GM06990 (cell line): Measurements from ENCODE around the gene CACNA1C.

Experiments
- DNase-seq: peaks from one replicate; pipeline ENCODE4 v3.0.0-alpha.2; 2011; ENCODE audit not compliant: insufficient read length; ENCODE audit errors: extremely low read depth
- H3K27me3 ChIP-seq: replicated peaks from 2 replicates; pipeline ENCODE4 v1.6.0; 2011; ENCODE audit warnings: low read length; ENCODE audit not compliant: control insufficient read depth, insufficient read depth
- H3K36me3 ChIP-seq: 2 replicates; pipeline ENCODE4 v1.5.1; 2011; ENCODE audit warnings: low read length; ENCODE audit not compliant: control insufficient read depth, insufficient read depth
- H3K4me3 ChIP-seq: replicated peaks from 2 replicates; pipeline ENCODE4 v1.5.1; 2011; ENCODE audit warnings: low read depth, mild to moderate bottlenecking, control low read depth, low read length
- CTCF ChIP-seq: IDR thresholded peaks from 2 replicates; pipeline ENCODE4 v1.5.1; 2011; ENCODE audit warnings: low read length, control low read depth, mild to moderate bottlenecking, inconsistent platforms; ENCODE audit not compliant: insufficient read depth, poor library complexity, severe bottlenecking

Gene CACNA1C

DNA sequence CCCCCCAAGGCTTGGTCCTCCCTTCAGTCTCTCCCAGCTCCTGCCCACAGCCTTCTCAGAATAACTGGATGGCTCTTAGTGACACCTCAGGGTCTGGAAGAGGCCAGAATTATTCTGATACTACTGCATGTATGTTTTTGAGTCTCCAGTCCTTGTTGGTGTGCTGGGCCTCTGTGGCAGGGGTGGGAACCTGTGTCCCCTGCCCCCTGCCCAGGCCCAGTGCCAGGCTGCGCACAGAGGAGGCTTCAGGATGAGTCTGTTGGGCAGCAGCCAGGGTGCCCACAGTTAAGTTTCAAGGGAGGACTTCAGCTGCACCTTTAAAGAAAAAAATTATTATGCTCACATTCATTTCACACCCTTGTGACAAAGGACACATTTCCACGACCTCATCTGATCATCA is 348.3 kb downstream of the CACNA1C start:
- no peak for DNase-seq
- TF ChIP-seq CTCF, result no peak
- H3K4me3 ChIP-seq, result no peak overlapping the region
- H3K27me3 ChIP-seq, result no peaks in the 10 kb centered on the region; the same call in 1 of the 2 replicates
- no peaks in the 10 kb centered on the region for H3K36me3 ChIP-seq

DNA sequence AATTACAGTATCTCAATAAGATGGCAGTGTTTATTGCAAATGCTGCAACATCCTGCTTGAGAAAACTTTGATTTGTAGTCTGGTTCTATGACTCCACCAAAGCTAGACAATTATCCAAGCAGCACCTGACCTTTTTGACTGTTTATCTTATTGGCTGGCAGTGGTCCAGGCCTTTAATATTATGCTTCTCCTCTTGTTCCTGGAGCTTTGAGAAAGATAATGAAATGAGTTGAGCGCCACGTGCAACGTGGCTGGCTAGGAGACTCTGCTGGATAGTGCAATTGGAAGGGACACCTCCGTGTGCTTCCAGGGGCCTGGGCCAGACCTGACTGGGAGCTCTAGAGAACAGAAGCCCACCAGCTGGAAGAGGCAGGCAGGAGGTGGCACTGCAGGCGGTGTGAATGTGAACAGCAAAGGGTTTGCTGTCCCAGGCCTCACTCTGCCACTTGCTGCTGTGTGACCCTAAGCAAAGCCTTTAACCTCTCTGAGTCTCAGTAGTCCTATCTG is 349.3 kb downstream of the CACNA1C start:
- no peak for TF ChIP-seq CTCF
- no peaks in the 10 kb centered on the region for H3K36me3 ChIP-seq
- H3K27me3 ChIP-seq, result no peaks in the 10 kb centered on the region; the same call in 1 of the 2 replicates
- DNase-seq, result no peak
- no peak overlapping the region for H3K4me3 ChIP-seq

- H3K27me3 ChIP-seq, result no peaks in the 10 kb centered on the region; the same call in 1 of the 2 replicates
- H3K36me3 ChIP-seq, result no peaks in the 10 kb centered on the region
- no peak for TF ChIP-seq CTCF
- DNase-seq, result no peak
- H3K4me3 ChIP-seq, result no peak overlapping the region
Observed at GRCh38 chr12:2403221-2403976, 350.6 kb downstream of the CACNA1C start.

- Histone ChIP-seq H3K36me3 (no peaks in the 10 kb centered on the region), H3K4me3 (no peak overlapping the region), H3K27me3 (no peaks in the 10 kb centered on the region; the same call in 1 of the 2 replicates)
- TF ChIP-seq CTCF, result no peak
- DNase-seq, result no peak
Observed at GRCh38 chr12:2405039-2405438, 352.3 kb downstream of the CACNA1C start.

DNA sequence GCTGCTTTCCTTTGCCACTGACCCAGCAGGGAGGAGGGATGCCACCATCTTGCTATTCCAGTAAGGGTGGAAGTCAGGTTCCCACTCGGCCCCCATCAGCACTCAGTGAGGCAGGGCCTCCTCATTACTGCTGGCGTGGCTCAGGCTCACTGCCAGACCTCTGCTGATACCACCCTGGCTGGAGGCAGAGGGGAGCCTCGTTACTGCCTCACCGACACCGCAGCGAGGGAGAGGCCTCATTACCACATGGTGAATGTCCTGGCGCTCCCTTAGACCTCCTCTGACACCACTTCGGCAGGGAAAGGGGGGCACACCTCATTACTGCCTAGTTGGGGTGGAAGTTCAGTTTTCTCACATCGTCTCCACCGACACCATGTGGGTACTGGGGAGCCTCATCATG is 354.1 kb downstream of the CACNA1C start:
- Histone ChIP-seq H3K27me3 (0 out of 2 replicates have a peak, but pooled peaks cover 1% of the 10 kb centered on the region), H3K4me3 (no peak overlapping the region), H3K36me3 (no peaks in the 10 kb centered on the region)
- no peak for TF ChIP-seq CTCF
- no peak for DNase-seq
